Retinal pigment epithelial cell (primary cell): Measurements from ENCODE around the gene ATG9B.
A peak's percentile ranks its signal among the peaks of the same experiment; 100 is the strongest.
"Not testable (repeated sequence)": the region's sequence is repeated elsewhere in the genome, so short reads cannot be mapped to it uniquely, and the experiment has no call there.

ENCODE experiments used
- DNase-seq: peaks from one replicate; pipeline ENCODE4 v3.0.0-alpha.2; 2010; ENCODE audit warnings: low read depth
- H3K4me3 ChIP-seq: 2 replicates; pipeline ENCODE4 v1.5.1; 2011; ENCODE audit warnings: mild to moderate bottlenecking, low read length, control low read depth, moderate library complexity
- TF ChIP-seq, protein P1 (sequence below): conservative IDR thresholded peaks from 2 replicates; pipeline ENCODE4 v1.5.1; 2011; ENCODE audit warnings: low read depth, low read length, control low read depth, inconsistent platforms

The ATG9B gene

DNA sequence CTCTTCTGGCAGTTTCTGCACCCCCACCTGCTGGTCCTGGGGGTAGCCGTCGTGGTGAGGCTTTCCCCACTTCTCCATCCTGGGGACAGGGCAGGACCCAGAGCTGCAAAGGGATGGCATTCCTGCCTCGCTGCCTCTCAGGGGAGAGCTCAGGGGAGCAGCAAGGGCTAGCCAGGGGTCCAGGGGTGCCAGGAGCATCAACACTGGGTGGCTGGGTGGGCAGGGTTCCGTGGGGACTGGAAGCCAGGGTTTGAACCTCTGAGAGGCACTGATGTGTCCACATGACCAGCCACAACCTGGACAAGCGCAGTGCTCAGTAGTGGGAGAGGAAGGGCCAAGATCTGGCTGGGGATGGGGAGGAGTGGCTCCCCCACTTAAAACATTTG lies 9.6 kb upstream of the ATG9B start:
- TF ChIP-seq, protein P1, sequence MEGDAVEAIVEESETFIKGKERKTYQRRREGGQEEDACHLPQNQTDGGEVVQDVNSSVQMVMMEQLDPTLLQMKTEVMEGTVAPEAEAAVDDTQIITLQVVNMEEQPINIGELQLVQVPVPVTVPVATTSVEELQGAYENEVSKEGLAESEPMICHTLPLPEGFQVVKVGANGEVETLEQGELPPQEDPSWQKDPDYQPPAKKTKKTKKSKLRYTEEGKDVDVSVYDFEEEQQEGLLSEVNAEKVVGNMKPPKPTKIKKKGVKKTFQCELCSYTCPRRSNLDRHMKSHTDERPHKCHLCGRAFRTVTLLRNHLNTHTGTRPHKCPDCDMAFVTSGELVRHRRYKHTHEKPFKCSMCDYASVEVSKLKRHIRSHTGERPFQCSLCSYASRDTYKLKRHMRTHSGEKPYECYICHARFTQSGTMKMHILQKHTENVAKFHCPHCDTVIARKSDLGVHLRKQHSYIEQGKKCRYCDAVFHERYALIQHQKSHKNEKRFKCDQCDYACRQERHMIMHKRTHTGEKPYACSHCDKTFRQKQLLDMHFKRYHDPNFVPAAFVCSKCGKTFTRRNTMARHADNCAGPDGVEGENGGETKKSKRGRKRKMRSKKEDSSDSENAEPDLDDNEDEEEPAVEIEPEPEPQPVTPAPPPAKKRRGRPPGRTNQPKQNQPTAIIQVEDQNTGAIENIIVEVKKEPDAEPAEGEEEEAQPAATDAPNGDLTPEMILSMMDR, result no peak
- DNase-seq, result no peak
- H3K4me3 ChIP-seq, result no peak overlapping the region

DNA sequence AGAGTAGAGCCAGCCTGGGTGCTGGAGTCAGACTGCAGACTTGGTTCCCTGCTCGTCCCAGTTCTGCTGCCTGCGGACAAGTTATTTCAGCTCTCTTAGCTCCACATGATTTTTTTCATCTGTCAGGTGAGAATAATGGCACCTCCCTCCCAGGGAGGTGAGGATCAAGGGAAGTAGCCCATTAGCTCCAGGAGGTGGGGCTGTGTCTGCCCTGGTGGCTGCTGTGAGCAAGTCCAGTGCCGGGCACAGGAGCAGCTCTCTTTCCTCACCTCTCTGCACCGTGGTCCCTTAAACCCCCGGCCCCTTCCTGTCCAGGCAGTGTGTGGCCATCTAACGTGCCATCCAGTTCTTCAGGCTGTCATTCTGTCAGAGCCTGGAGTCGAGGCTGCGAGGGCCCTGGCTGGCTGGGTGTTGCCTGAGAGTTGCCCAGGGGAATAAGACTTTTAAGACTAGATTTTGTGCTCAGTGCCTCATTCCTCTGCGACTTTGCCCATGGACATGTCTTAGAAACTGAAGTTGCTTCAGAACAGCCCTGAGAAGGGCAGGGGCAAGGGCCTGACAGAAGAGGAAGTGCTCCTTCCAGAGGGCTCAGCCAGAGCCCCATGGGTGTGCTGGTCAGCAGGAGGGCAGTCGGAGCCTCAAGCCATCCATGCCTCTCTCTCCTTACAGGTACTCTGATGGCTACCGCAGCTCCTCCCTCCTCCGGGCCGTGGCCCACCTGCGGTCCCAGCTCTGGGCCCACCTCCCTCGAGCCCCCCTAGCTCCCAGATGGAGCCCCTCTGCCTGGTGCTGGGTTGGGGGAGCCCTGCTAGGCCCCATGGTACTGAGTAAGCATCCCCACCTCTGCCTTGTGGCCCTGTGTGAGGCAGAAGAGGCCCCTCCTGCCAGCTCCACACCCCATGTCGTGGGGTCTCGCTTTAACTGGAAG lies 8.9 kb upstream of the ATG9B start:
- TF ChIP-seq, protein P1, result no peak
- H3K4me3 ChIP-seq, result no peak overlapping the region
- DNase-seq, result no peak

DNA sequence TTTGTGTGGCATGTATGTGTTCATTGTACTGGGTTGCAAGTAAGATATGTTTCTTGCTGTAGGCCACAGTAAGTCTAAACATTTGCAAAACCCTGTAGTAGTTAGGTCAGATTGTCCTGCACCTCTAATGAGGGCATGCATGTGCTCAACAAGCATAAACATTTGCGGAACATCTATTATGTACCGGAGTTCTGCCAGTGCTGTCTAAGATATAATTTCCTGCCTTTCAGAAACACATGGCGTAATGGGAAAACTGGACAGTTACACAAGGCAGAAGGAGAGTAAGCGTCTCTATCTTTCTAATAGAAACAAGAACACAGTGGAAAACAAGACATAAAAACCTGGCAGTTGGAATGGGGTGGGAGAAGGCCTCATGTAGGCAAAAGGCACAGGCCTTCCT lies 6.7 kb upstream of the ATG9B start:
- TF ChIP-seq, protein P1, result no peak

DNA sequence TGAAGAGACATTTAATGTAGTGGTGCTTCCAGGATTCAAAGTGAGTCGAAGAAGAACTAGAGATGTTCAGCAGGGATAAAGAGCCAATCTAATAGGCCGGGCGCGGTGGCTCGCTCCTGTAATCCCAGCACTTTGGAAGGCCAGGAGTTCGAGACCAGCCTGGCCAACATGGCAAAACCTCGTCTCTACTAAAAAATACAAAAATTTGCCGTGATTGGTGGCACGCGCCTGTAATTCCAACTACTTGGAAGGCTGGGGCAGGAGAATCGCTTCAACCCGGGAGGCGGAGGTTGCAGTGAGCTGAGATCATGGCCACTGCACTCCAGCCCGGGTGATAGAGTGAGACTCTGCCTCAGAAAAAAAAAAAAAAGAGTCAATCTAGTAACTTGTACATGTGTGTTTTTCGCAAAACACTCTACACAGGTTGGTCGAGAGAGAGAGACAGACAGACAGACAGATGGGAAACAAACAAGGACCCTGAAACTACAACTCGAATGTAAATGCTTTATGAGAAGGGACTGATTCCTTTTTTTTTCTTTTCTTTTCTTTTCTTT lies 4.7 kb upstream of the ATG9B start:
- DNase-seq, result no peak
- H3K4me3 ChIP-seq, result peak overlapping the region; percentile 83
- TF ChIP-seq, protein P1, result no peak

More for the DNA sequence above, 6.7 kb upstream of the ATG9B start:
- no peak overlapping the region for H3K4me3 ChIP-seq
- DNase-seq, result no peak

DNA sequence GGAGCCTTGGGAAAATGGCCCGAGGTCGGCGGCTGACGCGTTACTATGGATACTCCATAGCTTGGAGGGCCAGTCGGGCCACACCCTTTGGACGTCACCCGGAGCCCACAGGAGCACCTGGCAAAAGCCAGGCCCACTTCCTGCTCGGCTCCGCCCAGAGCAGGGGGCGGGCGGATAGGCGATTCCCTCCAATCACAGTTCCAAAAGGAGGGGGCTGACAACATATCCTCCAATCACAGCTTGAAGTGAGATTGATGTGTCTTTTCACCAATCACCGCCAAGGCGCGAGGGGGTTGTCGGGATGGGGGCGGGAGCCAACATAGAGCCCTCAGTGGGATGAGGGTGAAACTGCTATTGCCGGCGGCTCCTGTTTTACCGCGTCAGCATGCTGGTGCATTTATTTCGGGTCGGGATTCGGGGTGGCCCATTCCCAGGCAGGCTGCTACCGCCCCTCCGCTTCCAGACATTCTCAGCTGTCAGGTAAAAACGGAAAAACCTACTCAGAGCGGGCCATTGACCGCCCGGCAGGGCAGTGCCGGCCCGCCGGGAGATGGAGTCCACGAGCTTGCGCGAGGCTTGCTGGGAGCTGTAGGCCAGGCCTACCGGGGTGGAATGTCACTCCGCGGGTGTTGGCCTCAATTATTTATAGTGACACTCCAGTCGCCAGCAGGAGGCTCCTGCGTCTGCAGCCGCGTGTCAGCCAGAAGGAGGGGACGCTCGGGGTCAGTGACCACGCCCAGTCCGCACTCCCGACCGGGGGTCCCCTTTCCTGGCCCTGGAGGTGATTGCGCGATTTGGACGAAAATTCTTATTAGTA lies 4.0 kb upstream of the ATG9B start, which contains the start of gene ABCB8:
TSS of gene ABCB8 (plus strand) at position 320 of the 817 bp plus-strand sequence. CDS start at position 386, 66 bp downstream.
- DNase-seq, result peak; percentile 98

DNA sequence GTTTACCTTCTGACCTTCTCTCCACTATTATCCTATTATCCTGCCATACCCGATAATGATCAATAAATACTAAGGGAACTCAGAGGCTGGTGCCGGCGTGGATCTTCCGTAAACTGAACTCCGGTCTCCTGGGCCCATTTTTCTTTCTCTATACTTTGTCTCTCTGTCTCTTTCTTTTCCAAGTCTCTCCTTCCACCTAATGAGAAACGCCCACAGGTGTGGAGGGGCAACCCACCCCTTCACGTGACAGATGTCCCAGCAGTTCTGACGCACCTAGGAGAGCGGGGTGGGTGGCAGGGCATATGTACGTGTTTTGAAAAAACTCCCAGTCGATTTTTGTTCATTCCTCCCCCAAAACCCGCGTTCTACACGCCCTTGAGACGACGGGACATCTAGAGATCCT lies 3.4 kb upstream of the ATG9B start:
- not testable (repeated sequence) for DNase-seq

More for the DNA sequence above, 4.0 kb upstream of the ATG9B start, which contains the start of gene ABCB8:
- TF ChIP-seq, protein P1, result peak; percentile 37
- H3K4me3 ChIP-seq, result peak within 1 kb of the TSS; percentile 83

DNA sequence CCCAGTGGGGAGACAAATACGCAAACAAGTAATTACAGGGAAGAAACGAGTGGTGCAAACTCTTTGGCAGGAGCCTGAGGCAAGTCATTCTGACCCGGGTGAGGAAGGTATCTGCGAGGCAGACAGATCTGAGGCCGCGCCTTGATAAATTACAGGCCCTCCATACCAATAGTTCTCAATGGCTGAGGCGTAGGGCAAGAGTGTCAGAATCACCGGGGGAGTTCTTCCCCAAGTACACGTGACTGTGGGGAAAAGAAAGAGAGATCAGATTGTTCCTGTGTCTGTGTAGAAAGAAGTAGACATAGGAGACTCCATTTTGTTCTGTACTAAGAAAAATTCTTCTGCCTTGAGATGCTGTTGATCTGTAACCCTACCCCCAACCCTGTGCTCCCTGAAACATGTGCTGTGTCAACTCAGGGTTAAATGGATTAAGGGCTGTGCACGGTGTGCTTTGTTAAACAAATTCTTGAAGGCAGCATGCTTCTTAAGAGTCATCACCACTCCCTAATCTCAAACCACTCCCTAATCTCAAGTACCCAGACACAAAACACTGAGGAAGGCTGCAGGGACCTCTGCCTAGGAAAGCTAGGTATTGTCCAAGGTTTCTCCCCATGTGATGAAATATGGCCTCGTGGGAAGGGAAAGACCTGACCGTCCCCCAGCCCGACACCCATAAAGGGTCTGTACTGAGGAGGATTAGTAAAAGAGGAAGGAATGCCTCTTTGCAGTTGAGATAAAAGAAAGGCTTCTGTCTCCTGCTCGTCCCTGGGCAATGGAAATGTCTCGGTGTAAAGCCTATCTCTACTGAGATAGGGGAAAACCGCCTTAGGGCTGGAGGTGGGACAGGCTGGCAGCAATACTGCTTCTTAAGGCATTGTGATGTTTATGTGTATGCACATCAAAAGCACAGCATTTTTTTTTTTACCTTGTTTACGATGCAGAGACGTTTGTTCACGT lies 2.8 kb upstream of the ATG9B start:
- DNase-seq, result peak; percentile 71
- peak overlapping the region; percentile 83 for H3K4me3 ChIP-seq

More for the DNA sequence above, 3.4 kb upstream of the ATG9B start:
- peak overlapping the region; percentile 83 for H3K4me3 ChIP-seq
